NCI-H2196 treated with DMSO at 0.1 percent for 48 hours (cell line): Measurements from ENCODE around the gene ALDH3B2.
"Not testable (repeated sequence)": the region's sequence is repeated elsewhere in the genome, so short reads cannot be mapped to it uniquely, and the experiment has no call there.

Experiments used
- DNase-seq: peaks from one replicate; lab custom pipeline; 2025; ENCODE audit not compliant: unreplicated experiment; lab: John Stamatoyannopoulos, UW

ALDH3B2 gene

GRCh38 chr11:67662835-67663531, 11.4 kb downstream of the ALDH3B2 start:
- no peak for DNase-seq

GRCh38 chr11:67662142-67662834, 12.1 kb downstream of the ALDH3B2 start:
- DNase-seq = no peak

GRCh38 chr11:67660752-67661151, 13.7 kb downstream of the ALDH3B2 start:
- DNase-seq = not testable (repeated sequence)

- DNase-seq = not testable (repeated sequence)
Observed at GRCh38 chr11:67659651-67660165, 14.7 kb downstream of the ALDH3B2 start.

- DNase-seq = no peak
Observed at GRCh38 chr11:67657300-67657699, 17.1 kb downstream of the ALDH3B2 start.

GRCh38 chr11:67656278-67656922, 18.0 kb downstream of the ALDH3B2 start:
- no peak for DNase-seq

GRCh38 chr11:67654225-67654624, 20.2 kb downstream of the ALDH3B2 start:
- no peak for DNase-seq

GRCh38 chr11:67652965-67653845, 21.2 kb downstream of the ALDH3B2 start:
- no peak for DNase-seq

- no peak for DNase-seq
Observed at GRCh38 chr11:67651976-67652781, 22.2 kb downstream of the ALDH3B2 start.

GRCh38 chr11:67649634-67650510, 24.6 kb downstream of the ALDH3B2 start:
- DNase-seq = no peak

- DNase-seq = no peak
Observed at GRCh38 chr11:67648796-67649613, 25.4 kb downstream of the ALDH3B2 start.

GRCh38 chr11:67648140-67648795, 26.2 kb downstream of the ALDH3B2 start:
- no peak for DNase-seq

GRCh38 chr11:67647471-67647870, 27.0 kb downstream of the ALDH3B2 start:
- no peak for DNase-seq

- DNase-seq = no peak
Observed at GRCh38 chr11:67646535-67647336, 27.7 kb downstream of the ALDH3B2 start.

- DNase-seq = no peak
Observed at GRCh38 chr11:67645521-67646461, 28.6 kb downstream of the ALDH3B2 start.
